ENCODE data around the gene PCCB.

- TF ChIP-seq CTCF (IDR thresholded peaks at IDR 0.05; ENCODE audit: extremely low read depth in 1 of 2, insufficient read depth in 1 of 2, low read depth in 1 of 2, low read length in 2 of 2) (no peak), MYC (IDR thresholded peaks at IDR 0.05; ENCODE audit: low read depth, low read length) (no peak), POLR2AphosphoS5 (IDR thresholded peaks at IDR 0.05; ENCODE audit: insufficient read depth, low read depth, low read length) (no peak)
Observed at GRCh38 chr3:136296960-136297359, 46.8 kb downstream of the PCCB start.

Measured in endothelial cell of umbilical vein (primary cell).